Neural progenitor cell (in vitro differentiated cells): Measurements from ENCODE around the gene CFAP53. TPM values are rescaled to one million over a fixed set of nuclear protein-coding genes. Genes with fewer than 3 reads are reported as not detected.

Experiments used
- DNase-seq: peaks from one replicate; pipeline ENCODE4 v3.0.0-alpha.2; 2016; ENCODE audit warnings: low spot score
- H2AFZ ChIP-seq: fragments of 200-600 bp; sonication (generic); replicated peaks from 2 replicates; pipeline ENCODE4 v1.6.1; 2016; ENCODE audit warnings: antibody characterized with exemption
- H3F3A ChIP-seq: fragments of 200-600 bp; sonication (generic); 2 replicates; pipeline ENCODE4 v1.6.1; 2016; ENCODE audit warnings: antibody characterized with exemption, low read depth
- H3K27ac ChIP-seq: fragments of 200-600 bp; sonication (generic); 2 replicates; pipeline ENCODE4 v1.5.1; 2016; ENCODE audit warnings: mild to moderate bottlenecking
- H3K27me3 ChIP-seq: fragments of 200-600 bp; sonication (generic); 2 replicates; pipeline ENCODE4 v1.6.1; 2016; ENCODE audit warnings: mild to moderate bottlenecking, moderate library complexity
- H3K36me3 ChIP-seq: fragments of 200-600 bp; sonication (generic); 2 replicates; pipeline ENCODE4 v1.5.1; 2016
- H3K4me1 ChIP-seq: fragments of 200-600 bp; sonication (generic); 2 replicates; pipeline ENCODE4 v1.6.1; 2016; ENCODE audit warnings: mixed run types
- H3K4me2 ChIP-seq: fragments of 200-600 bp; sonication (generic); 2 replicates; pipeline ENCODE4 v1.6.1; 2016
- H3K4me3 ChIP-seq: fragments of 200-600 bp; sonication (generic); 2 replicates; pipeline ENCODE4 v1.5.1; 2016
- H3K79me2 ChIP-seq: fragments of 200-600 bp; sonication (generic); 2 replicates; pipeline ENCODE4 v1.6.1; 2016; ENCODE audit warnings: low read depth
- H3K9ac ChIP-seq: fragments of 200-600 bp; sonication (generic); 2 replicates; pipeline ENCODE4 v1.6.1; 2016
- H3K9me3 ChIP-seq: fragments of 200-600 bp; sonication (generic); 2 replicates; pipeline ENCODE4 v1.5.1; 2016; ENCODE audit warnings: low read depth
- H4K20me1 ChIP-seq: fragments of 200-600 bp; sonication (generic); 2 replicates; pipeline ENCODE4 v1.6.1; 2016; ENCODE audit warnings: low read depth
- H3K27ac Mint-ChIP-seq: 3 replicates; pipeline ENCODE4 v1.8.0; 2021; ENCODE audit warnings: mixed read lengths
- H3K27me3 Mint-ChIP-seq: 2 replicates; pipeline ENCODE4 v1.8.0; 2022; ENCODE audit warnings: low read depth, mild to moderate bottlenecking, inconsistent platforms, moderate library complexity, mixed read lengths; ENCODE audit not compliant: insufficient read depth
- H3K36me3 Mint-ChIP-seq: 3 replicates; pipeline ENCODE4 v1.8.0; 2021; ENCODE audit warnings: mixed read lengths
- H3K4me1 Mint-ChIP-seq: 3 replicates; pipeline ENCODE4 v1.8.0; 2021; ENCODE audit warnings: mixed read lengths
- H3K4me3 Mint-ChIP-seq: 3 replicates; pipeline ENCODE4 v1.8.0; 2021; ENCODE audit warnings: mild to moderate bottlenecking, moderate library complexity, mixed read lengths
- H3K9me3 Mint-ChIP-seq: 3 replicates; pipeline ENCODE4 v1.8.0; 2020; ENCODE audit warnings: mixed read lengths
- CTCF ChIP-seq: fragments of 200-600 bp; sonication (generic); IDR thresholded peaks from 2 replicates; pipeline ENCODE4 v1.5.1; 2017; ENCODE audit warnings: antibody characterized with exemption, mild to moderate bottlenecking
- EZH2 ChIP-seq: fragments of 200-600 bp; sonication (generic); IDR thresholded peaks from 2 replicates; pipeline ENCODE4 v1.6.1; 2017; ENCODE audit warnings: antibody characterized with exemption, mild to moderate bottlenecking, moderate library complexity
- EZH2phosphoT487 ChIP-seq: fragments of 200-600 bp; sonication (generic); IDR thresholded peaks from 2 replicates; pipeline ENCODE4 v1.6.1; 2017; ENCODE audit warnings: antibody characterized with exemption
- total RNA-seq: library from RNA; depleted of rRNA; stranded (reverse); fragments of >200 nt; gene quantifications from 2 replicates; pipeline ENCODE4 v1.2.3, GENCODE V29; 2015; ENCODE audit warnings: low replicate concordance

CFAP53 gene
- total RNA-seq, 1 donor from 2014 or later = 0.36 TPM

- Mint-ChIP-seq H3K27me3 (peaks cover 3% of the 10 kb centered on the region), H3K4me3 (no peak overlapping the region), H3K27ac (no peak overlapping the region), H3K9me3 (no peaks in the 10 kb centered on the region), H3K4me1 (no peaks in the 10 kb centered on the region), H3K36me3 (no peaks in the 10 kb centered on the region)
- TF ChIP-seq EZH2 (no peak), EZH2phosphoT487 (no peak), CTCF (no peak)
- peak overlapping the region; percentile 86 for H3K4me2 ChIP-seq
- DNase-seq = no peak
- no peaks in the 10 kb centered on the region for H3K4me1 ChIP-seq
- H3K9me3 ChIP-seq = no peaks in the 10 kb centered on the region
- H3K27ac ChIP-seq = no peak overlapping the region
- no peaks in the 10 kb centered on the region for H4K20me1 ChIP-seq
- no peaks in the 10 kb centered on the region for H3K36me3 ChIP-seq
- H3K9ac ChIP-seq = no peak overlapping the region
- H3K79me2 ChIP-seq = no peaks in the 10 kb centered on the region
- H3K27me3 ChIP-seq = peaks cover 65% of the 10 kb centered on the region
- H3K4me3 ChIP-seq = peak overlapping the region; percentile 44
- no peaks in the 10 kb centered on the region for H3F3A ChIP-seq
- H2AFZ ChIP-seq = peak overlapping the region; percentile 100
Observed at GRCh38 chr18:50298443-50299284, 32.4 kb upstream of the CFAP53 start.

GRCh38 chr18:50297621-50298442, 31.5 kb upstream of the CFAP53 start:
- H3K4me3 Mint-ChIP-seq = peak overlapping the region; percentile 59
- H3K27ac ChIP-seq = no peak overlapping the region
- peak overlapping the region; percentile 44 for H3K4me3 ChIP-seq
- H3K27me3 ChIP-seq = peaks cover 56% of the 10 kb centered on the region
- H3K36me3 ChIP-seq = no peaks in the 10 kb centered on the region
- TF ChIP-seq EZH2 = no peak
- no peak for TF ChIP-seq CTCF
- no peak for TF ChIP-seq EZH2phosphoT487
- H3K9me3 Mint-ChIP-seq = no peaks in the 10 kb centered on the region
- H3K79me2 ChIP-seq = no peaks in the 10 kb centered on the region
- H3K4me2 ChIP-seq = peak overlapping the region; percentile 86
- no peaks in the 10 kb centered on the region for H3K4me1 ChIP-seq
- no peaks in the 10 kb centered on the region for H3K4me1 Mint-ChIP-seq
- no peaks in the 10 kb centered on the region for H3K27me3 Mint-ChIP-seq
- H3F3A ChIP-seq = no peaks in the 10 kb centered on the region
- H4K20me1 ChIP-seq = no peaks in the 10 kb centered on the region
- no peaks in the 10 kb centered on the region for H3K36me3 Mint-ChIP-seq
- peak overlapping the region; percentile 100 for H2AFZ ChIP-seq
- DNase-seq = peak; percentile 77
- no peaks in the 10 kb centered on the region for H3K9me3 ChIP-seq
- H3K27ac Mint-ChIP-seq = no peak overlapping the region
- no peak overlapping the region for H3K9ac ChIP-seq

- H3K27me3 Mint-ChIP-seq = peaks cover under 1% of the 10 kb centered on the region
- H3K9me3 Mint-ChIP-seq = no peaks in the 10 kb centered on the region
- Histone ChIP-seq H3K4me3 (no peak overlapping the region), H2AFZ (no peak overlapping the region), H3K79me2 (no peaks in the 10 kb centered on the region), H3K27me3 (peaks cover 20% of the 10 kb centered on the region), H3K4me2 (no peak overlapping the region), H3K36me3 (no peaks in the 10 kb centered on the region), H4K20me1 (no peaks in the 10 kb centered on the region), H3K27ac (no peak overlapping the region), H3K4me1 (no peaks in the 10 kb centered on the region), H3F3A (no peaks in the 10 kb centered on the region), H3K9ac (no peak overlapping the region), H3K9me3 (no peaks in the 10 kb centered on the region)
- no peak for TF ChIP-seq EZH2
- no peak for TF ChIP-seq CTCF
- no peak for TF ChIP-seq EZH2phosphoT487
- H3K4me3 Mint-ChIP-seq = no peak overlapping the region
- H3K36me3 Mint-ChIP-seq = no peaks in the 10 kb centered on the region
- no peaks in the 10 kb centered on the region for H3K4me1 Mint-ChIP-seq
- DNase-seq = no peak
- H3K27ac Mint-ChIP-seq = no peak overlapping the region
Observed at GRCh38 chr18:50293039-50293438, 26.7 kb upstream of the CFAP53 start.
